HFF-Myc (cell line): ENCODE measurements around the gene TUB.

ENCODE experiments used
- DNase-seq: peaks from one replicate; pipeline ENCODE4 v3.0.0-alpha.2; 2011; ENCODE audit warnings: low read depth; ENCODE audit errors: extremely low read depth
- H3K4me3 ChIP-seq: replicated peaks from 2 replicates; pipeline ENCODE4 v1.5.1; 2011; ENCODE audit warnings: low read depth, mild to moderate bottlenecking, control low read depth, low read length
- TF ChIP-seq, protein P1 (sequence below): IDR thresholded peaks from 2 replicates; pipeline ENCODE4 v1.5.1; 2012; ENCODE audit warnings: mild to moderate bottlenecking, low read depth, low read length, control low read depth; ENCODE audit errors: missing control alignments

TUB gene

GRCh38 chr11:8045839-8046238 lies 35.2 kb upstream of the TUB start:
- H3K4me3 ChIP-seq, result no peak overlapping the region
- TF ChIP-seq, protein P1, sequence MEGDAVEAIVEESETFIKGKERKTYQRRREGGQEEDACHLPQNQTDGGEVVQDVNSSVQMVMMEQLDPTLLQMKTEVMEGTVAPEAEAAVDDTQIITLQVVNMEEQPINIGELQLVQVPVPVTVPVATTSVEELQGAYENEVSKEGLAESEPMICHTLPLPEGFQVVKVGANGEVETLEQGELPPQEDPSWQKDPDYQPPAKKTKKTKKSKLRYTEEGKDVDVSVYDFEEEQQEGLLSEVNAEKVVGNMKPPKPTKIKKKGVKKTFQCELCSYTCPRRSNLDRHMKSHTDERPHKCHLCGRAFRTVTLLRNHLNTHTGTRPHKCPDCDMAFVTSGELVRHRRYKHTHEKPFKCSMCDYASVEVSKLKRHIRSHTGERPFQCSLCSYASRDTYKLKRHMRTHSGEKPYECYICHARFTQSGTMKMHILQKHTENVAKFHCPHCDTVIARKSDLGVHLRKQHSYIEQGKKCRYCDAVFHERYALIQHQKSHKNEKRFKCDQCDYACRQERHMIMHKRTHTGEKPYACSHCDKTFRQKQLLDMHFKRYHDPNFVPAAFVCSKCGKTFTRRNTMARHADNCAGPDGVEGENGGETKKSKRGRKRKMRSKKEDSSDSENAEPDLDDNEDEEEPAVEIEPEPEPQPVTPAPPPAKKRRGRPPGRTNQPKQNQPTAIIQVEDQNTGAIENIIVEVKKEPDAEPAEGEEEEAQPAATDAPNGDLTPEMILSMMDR, result no peak
- no peak for DNase-seq

DNA sequence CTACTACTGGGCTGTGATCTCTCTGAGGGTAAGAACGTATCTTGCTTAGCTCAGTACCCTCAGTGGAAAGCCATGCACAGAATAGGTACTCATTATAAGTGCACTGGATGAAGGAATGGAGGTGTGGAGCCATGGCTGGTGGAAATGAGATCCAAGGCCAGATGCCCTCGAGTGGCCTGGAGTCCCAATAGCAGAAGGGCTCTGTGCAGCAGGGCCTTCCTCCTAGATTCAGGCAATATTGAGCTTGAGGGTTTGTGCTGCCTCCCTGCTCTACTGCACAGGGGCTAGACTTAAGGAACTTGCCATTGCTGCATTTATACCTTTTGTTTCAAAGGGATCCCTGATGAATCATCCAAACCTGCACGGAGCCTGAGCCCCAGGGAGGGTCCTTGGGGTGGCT lies 33.6 kb upstream of the TUB start:
- no peak for DNase-seq
- TF ChIP-seq, protein P1, result no peak
- H3K4me3 ChIP-seq, result no peak overlapping the region

DNA sequence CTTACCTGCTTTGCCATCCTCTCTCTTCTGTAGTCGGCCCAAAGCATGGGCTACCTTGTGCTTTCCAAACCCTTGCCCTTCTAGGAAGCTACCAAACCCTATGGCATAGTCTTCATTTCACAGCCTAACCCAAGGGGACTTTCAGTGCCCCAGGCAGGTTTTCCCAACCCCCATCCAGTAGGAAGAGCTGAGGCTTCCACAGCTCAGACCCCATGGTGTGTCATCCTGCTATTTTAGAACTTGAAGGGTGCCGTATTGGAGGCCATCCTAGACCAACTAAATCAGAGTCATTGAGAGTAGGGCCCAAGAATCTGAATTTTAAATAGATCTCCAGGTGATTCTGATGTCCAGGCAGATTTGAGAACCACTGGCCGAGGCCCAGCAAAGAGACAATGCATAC lies 31.9 kb upstream of the TUB start:
- H3K4me3 ChIP-seq, result no peak overlapping the region
- TF ChIP-seq, protein P1, result no peak
- no peak for DNase-seq

DNA sequence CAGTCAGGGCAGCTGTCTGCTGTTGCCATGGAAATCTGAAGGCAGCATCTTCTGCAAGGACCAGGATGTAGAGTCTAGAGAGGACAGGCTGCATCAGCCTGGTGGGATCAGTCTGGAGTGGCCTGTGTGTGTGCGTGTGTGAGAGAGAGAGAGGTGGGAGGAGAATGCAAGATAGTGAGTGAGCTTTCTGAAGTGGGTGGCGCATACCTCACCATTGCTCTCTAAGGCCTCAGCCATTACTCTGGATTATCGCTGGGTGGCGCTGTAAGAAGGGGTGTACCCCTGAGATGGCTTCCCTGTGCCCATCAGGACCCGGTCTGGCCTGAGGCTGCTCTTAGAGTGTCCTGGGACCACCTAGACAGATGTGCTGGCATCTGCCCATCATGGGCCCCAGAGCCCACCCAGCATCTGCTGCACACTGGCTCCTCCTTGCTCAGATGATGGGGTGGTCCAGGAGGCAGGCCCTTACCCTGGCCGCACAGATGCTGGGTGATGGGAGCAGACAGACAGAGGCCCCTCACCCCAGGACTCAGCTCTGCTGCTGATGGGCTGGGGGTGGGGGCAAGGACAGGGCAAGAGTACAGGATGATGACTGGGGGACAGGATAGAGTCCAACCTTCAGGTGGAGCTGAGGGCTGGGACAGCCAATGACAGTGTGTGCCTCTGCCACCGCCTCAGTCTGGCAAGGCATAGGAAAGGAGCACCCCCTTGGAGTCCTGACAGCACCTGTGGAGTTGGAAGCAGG lies 25.7 kb upstream of the TUB start:
- no peak overlapping the region for H3K4me3 ChIP-seq
- TF ChIP-seq, protein P1, result peak; percentile 28
- no peak for DNase-seq

DNA sequence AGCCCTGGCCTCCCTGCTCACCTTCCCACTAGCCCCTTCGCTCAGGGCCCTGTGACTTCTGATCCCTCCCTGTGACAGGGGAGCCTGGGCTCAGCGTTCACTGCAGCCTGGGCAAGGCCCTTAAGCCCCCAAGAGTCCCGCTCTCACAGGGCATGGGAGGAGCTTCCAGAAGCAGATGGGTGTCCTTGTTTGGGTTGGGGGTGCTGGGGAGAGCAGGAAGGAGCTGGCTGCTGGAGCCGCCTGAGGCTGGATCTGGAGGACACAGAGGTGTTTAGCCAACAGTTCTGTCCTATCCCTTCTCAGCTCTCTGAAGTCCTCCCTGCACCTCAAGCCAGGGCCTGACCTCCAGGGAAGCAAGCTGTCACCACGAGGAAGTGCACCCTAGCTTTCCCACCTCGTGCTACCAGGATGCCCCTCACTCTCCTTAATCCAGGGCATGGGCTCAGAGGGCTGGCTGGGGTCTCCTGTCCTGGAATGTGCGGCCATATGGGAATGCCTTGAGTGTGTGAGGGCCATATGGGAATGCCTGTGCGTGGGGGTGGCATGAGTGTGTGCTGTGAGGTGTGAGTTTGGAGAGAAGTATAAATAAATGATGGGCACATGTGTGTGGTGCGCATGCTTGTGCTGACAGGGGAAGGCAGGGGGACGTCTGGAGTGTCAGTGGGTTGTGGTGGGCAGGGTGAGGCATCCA lies 25.0 kb upstream of the TUB start:
- TF ChIP-seq, protein P1, result no peak
- DNase-seq, result no peak

GRCh38 chr11:8056810-8057463 lies 24.1 kb upstream of the TUB start:
- DNase-seq, result no peak
- TF ChIP-seq, protein P1, result no peak
- no peak overlapping the region for H3K4me3 ChIP-seq

More for the DNA sequence above, 25.0 kb upstream of the TUB start:
- H3K4me3 ChIP-seq, result no peak overlapping the region
